Cardiac muscle cell (in vitro differentiated cells and primary cell): ENCODE results near the gene MIPEP. TPM values are rescaled to one million over a fixed set of nuclear protein-coding genes. Genes with fewer than 3 reads are reported as not detected.
A peak's percentile ranks its signal among the peaks of the same experiment; 100 is the strongest.

ENCODE experiments used
- DNase-seq, 2 donors: peaks; one replicate each; pipeline versions ENCODE4 v3.0.0 to v3.0.0-alpha.2; 2010 to 2017; ENCODE audit warnings: low read depth in 1 of 2, low spot score in 1 of 2
- H3K27ac ChIP-seq: fragments of 200-600 bp; sonication (generic); 2 replicates; pipeline ENCODE4 v1.5.1; 2016
- H3K27me3 ChIP-seq: fragments of 200-600 bp; sonication (generic); 2 replicates; pipeline ENCODE4 v1.6.0; 2016; ENCODE audit warnings: control low read depth
- H3K36me3 ChIP-seq: fragments of 200-600 bp; sonication (generic); 2 replicates; pipeline ENCODE4 v1.5.1; 2016; ENCODE audit warnings: control low read depth
- H3K4me1 ChIP-seq: fragments of 200-600 bp; sonication (generic); 2 replicates; pipeline ENCODE4 v1.8.1; 2017; ENCODE audit warnings: low read depth, mild to moderate bottlenecking, mixed run types
- H3K4me3 ChIP-seq: fragments of 200-600 bp; sonication (generic); 2 replicates; pipeline ENCODE4 v1.5.1; 2016; ENCODE audit warnings: mild to moderate bottlenecking
- H3K9me3 ChIP-seq: fragments of 200-600 bp; sonication (generic); 2 replicates; pipeline ENCODE4 v1.5.1; 2017; ENCODE audit warnings: low read depth, mild to moderate bottlenecking, control low read depth
- CTCF ChIP-seq: IDR thresholded peaks from 2 replicates; pipeline ENCODE4 v1.5.1; 2012; ENCODE audit warnings: low read depth, mild to moderate bottlenecking, low read length
- polyA plus RNA-seq: library from polyadenylated mRNA; unstranded; fragments of >200 nt; fragmentation: Nextera tagmentation; extraction: Ambion mirVana; gene quantifications from 2 replicates; pipeline ENCODE4 v1.2.1, GENCODE V29; 2016
- total RNA-seq: library from RNA; depleted of rRNA; stranded (reverse); fragments of >200 nt; gene quantifications from 2 replicates; pipeline ENCODE4 v1.2.3, GENCODE V29; 2016

MIPEP gene
- total and polyA plus RNA-seq, 2 experiments from 2014 or later: 12.5 to 22.9 TPM

- no peak for DNase-seq
- no peaks in the 10 kb centered on the region for H3K9me3 ChIP-seq
- no peaks in the 10 kb centered on the region for H3K27me3 ChIP-seq
- no peak overlapping the region for H3K4me3 ChIP-seq
- no peak for TF ChIP-seq CTCF
- H3K4me1 ChIP-seq: peaks cover 5% of the 10 kb centered on the region
- H3K36me3 ChIP-seq: no peaks in the 10 kb centered on the region
- no peak overlapping the region for H3K27ac ChIP-seq
Observed at GRCh38 chr13:23743278-23744076, 145.7 kb downstream of the MIPEP start.

- Histone ChIP-seq H3K4me1 (peaks cover 5% of the 10 kb centered on the region), H3K27me3 (no peaks in the 10 kb centered on the region), H3K27ac (no peak overlapping the region), H3K4me3 (no peak overlapping the region), H3K9me3 (no peaks in the 10 kb centered on the region), H3K36me3 (no peaks in the 10 kb centered on the region)
- TF ChIP-seq CTCF: peak; percentile 51
- DNase-seq: no peak
Observed at GRCh38 chr13:23741879-23742510, 147.2 kb downstream of the MIPEP start.

GRCh38 chr13:23740002-23740401 lies 149.2 kb downstream of the MIPEP start:
- Histone ChIP-seq H3K9me3 (no peaks in the 10 kb centered on the region), H3K4me3 (no peak overlapping the region), H3K36me3 (no peaks in the 10 kb centered on the region), H3K4me1 (peaks cover 15% of the 10 kb centered on the region), H3K27ac (no peak overlapping the region), H3K27me3 (no peaks in the 10 kb centered on the region)
- TF ChIP-seq CTCF: no peak
- DNase-seq: no peak

GRCh38 chr13:23739596-23739995 lies 149.6 kb downstream of the MIPEP start:
- H3K4me1 ChIP-seq: peaks cover 16% of the 10 kb centered on the region
- peak in 1 of 2 donors; percentile 14 for DNase-seq
- TF ChIP-seq CTCF: no peak
- no peak overlapping the region for H3K27ac ChIP-seq
- H3K9me3 ChIP-seq: no peaks in the 10 kb centered on the region
- no peaks in the 10 kb centered on the region for H3K27me3 ChIP-seq
- no peak overlapping the region for H3K4me3 ChIP-seq
- H3K36me3 ChIP-seq: no peaks in the 10 kb centered on the region

- TF ChIP-seq CTCF: no peak
- Histone ChIP-seq H3K36me3 (no peaks in the 10 kb centered on the region), H3K4me1 (peaks cover 16% of the 10 kb centered on the region), H3K27ac (no peak overlapping the region), H3K4me3 (no peak overlapping the region), H3K9me3 (no peaks in the 10 kb centered on the region), H3K27me3 (no peaks in the 10 kb centered on the region)
- no peak for DNase-seq
Observed at GRCh38 chr13:23736541-23736940, 152.7 kb downstream of the MIPEP start.
